ENCODE results near the gene EML4.

GRCh38 chr2:42129487-42129852, 39.7 kb upstream of the EML4 start:
- TF ChIP-seq RAD21 (CRISPR knock-in tag; conservative IDR thresholded peaks at IDR 0.05 in 1 of 2, IDR thresholded peaks at IDR 0.05 in 1 of 2), result no peak
- TF ChIP-seq CBX3 (IDR thresholded peaks at IDR 0.05; ENCODE audit: borderline replicate concordance in 1 of 2, low read length in 2 of 2), result no peak
- no peak for TF ChIP-seq HSF4 (CRISPR knock-in tag; IDR thresholded peaks at IDR 0.05; ENCODE audit: borderline replicate concordance)
- no peak for TF ChIP-seq FOXM1 (IDR thresholded peaks at IDR 0.05; ENCODE audit: low read depth)
- no peak for TF ChIP-seq FOXM1 (CRISPR knock-in tag; IDR thresholded peaks at IDR 0.05; ENCODE audit: low read depth)
- TF ChIP-seq ZNF146 (CRISPR knock-in tag; IDR thresholded peaks at IDR 0.05; ENCODE audit: unreplicated experiment), result no peak
- TF ChIP-seq ZNF589 (CRISPR knock-in tag; IDR thresholded peaks at IDR 0.05; ENCODE audit: low read depth), result no peak
- no peak for TF ChIP-seq PRDM10 (IDR thresholded peaks at IDR 0.05; ENCODE audit: partially characterized antibody)
- TF ChIP-seq NRF1 (conservative IDR thresholded peaks at IDR 0.05 in 1 of 2, IDR thresholded peaks at IDR 0.05 in 1 of 2), result no peak
- TF ChIP-seq CTCF (IDR thresholded peaks at IDR 0.05 in 2 of 3, conservative IDR thresholded peaks at IDR 0.05 in 1 of 3; ENCODE audit: insufficient read depth in 2 of 3, low read depth in 1 of 3, low read length in 3 of 3), result no peak
- TF ChIP-seq ZNF140 (CRISPR knock-in tag; IDR thresholded peaks at IDR 0.05), result no peak
- TF ChIP-seq XRCC4 (IDR thresholded peaks at IDR 0.05; ENCODE audit: extremely low read depth, insufficient read depth, insufficient read length), result no peak
- TF ChIP-seq, protein P1, sequence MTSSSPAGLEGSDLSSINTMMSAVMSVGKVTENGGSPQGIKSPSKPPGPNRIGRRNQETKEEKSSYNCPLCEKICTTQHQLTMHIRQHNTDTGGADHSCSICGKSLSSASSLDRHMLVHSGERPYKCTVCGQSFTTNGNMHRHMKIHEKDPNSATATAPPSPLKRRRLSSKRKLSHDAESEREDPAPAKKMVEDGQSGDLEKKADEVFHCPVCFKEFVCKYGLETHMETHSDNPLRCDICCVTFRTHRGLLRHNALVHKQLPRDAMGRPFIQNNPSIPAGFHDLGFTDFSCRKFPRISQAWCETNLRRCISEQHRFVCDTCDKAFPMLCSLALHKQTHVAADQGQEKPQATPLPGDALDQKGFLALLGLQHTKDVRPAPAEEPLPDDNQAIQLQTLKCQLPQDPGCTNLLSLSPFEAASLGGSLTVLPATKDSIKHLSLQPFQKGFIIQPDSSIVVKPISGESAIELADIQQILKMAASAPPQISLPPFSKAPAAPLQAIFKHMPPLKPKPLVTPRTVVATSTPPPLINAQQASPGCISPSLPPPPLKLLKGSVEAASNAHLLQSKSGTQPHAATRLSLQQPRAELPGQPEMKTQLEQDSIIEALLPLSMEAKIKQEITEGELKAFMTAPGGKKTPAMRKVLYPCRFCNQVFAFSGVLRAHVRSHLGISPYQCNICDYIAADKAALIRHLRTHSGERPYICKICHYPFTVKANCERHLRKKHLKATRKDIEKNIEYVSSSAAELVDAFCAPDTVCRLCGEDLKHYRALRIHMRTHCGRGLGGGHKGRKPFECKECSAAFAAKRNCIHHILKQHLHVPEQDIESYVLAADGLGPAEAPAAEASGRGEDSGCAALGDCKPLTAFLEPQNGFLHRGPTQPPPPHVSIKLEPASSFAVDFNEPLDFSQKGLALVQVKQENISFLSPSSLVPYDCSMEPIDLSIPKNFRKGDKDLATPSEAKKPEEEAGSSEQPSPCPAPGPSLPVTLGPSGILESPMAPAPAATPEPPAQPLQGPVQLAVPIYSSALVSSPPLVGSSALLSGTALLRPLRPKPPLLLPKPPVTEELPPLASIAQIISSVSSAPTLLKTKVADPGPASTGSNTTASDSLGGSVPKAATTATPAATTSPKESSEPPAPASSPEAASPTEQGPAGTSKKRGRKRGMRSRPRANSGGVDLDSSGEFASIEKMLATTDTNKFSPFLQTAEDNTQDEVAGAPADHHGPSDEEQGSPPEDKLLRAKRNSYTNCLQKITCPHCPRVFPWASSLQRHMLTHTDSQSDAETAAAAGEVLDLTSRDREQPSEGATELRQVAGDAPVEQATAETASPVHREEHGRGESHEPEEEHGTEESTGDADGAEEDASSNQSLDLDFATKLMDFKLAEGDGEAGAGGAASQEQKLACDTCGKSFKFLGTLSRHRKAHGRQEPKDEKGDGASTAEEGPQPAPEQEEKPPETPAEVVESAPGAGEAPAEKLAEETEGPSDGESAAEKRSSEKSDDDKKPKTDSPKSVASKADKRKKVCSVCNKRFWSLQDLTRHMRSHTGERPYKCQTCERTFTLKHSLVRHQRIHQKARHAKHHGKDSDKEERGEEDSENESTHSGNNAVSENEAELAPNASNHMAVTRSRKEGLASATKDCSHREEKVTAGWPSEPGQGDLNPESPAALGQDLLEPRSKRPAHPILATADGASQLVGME (CRISPR knock-in tag; IDR thresholded peaks at IDR 0.05), result no peak
- no peak for TF ChIP-seq SP1 (CRISPR knock-in tag; IDR thresholded peaks at IDR 0.05)
